ENCODE data around the gene CYCS.
A peak's percentile ranks its signal among the peaks of the same experiment; 100 is the strongest.
"Not testable (repeated sequence)": the region's sequence is repeated elsewhere in the genome, so short reads cannot be mapped to it uniquely, and the experiment has no call there.

CYCS gene

GRCh38 chr7:25117226-25118047 is 7.6 kb downstream of the CYCS start:
- ATAC-seq = peak; percentile 86 to 89

- no peak for ATAC-seq
These were observed 8.4 kb downstream of the CYCS start for GRCh38 chr7:25116621-25117020.

- ATAC-seq = not testable (repeated sequence)
These were observed 14.5 kb downstream of the CYCS start for GRCh38 chr7:25110514-25110913.

- ATAC-seq = no peak
These were observed 15.8 kb downstream of the CYCS start for GRCh38 chr7:25109276-25109675.

- ATAC-seq = no peak
These were observed 19.1 kb downstream of the CYCS start for GRCh38 chr7:25105911-25106310.

GRCh38 chr7:25103773-25104172 is 21.3 kb downstream of the CYCS start:
- no peak for ATAC-seq

GRCh38 chr7:25101817-25102216 is 23.2 kb downstream of the CYCS start:
- ATAC-seq = no peak

- peak; percentile 49 to 69 for ATAC-seq
These were observed 26.7 kb downstream of the CYCS start for GRCh38 chr7:25098096-25099046.

- no peak for ATAC-seq
These were observed 29.3 kb downstream of the CYCS start for GRCh38 chr7:25095516-25096345.

- ATAC-seq = peak; percentile 84
These were observed 31.7 kb downstream of the CYCS start for GRCh38 chr7:25093268-25093826.

GRCh38 chr7:25091779-25092178 is 33.3 kb downstream of the CYCS start:
- ATAC-seq = no peak

GRCh38 chr7:25091176-25091575 is 33.9 kb downstream of the CYCS start:
- no peak for ATAC-seq

GRCh38 chr7:25090374-25090773 is 34.7 kb downstream of the CYCS start:
- ATAC-seq = no peak

- no peak for ATAC-seq
These were observed 37.2 kb downstream of the CYCS start for GRCh38 chr7:25087855-25088254.

- no peak for ATAC-seq
These were observed 40.2 kb downstream of the CYCS start for GRCh38 chr7:25084821-25085220.

- ATAC-seq = no peak
These were observed 41.9 kb downstream of the CYCS start for GRCh38 chr7:25083201-25083600.

- ATAC-seq = not testable (repeated sequence)
These were observed 43.0 kb downstream of the CYCS start for GRCh38 chr7:25082041-25082440.

- no peak for ATAC-seq
These were observed 48.0 kb downstream of the CYCS start for GRCh38 chr7:25077096-25077495.

GRCh38 chr7:25075459-25075858 is 49.6 kb downstream of the CYCS start:
- ATAC-seq = peak; percentile 48 to 73

GRCh38 chr7:25073451-25073850 is 51.6 kb downstream of the CYCS start:
- ATAC-seq = no peak

All from activated CD4-positive, CD25-positive, alpha-beta regulatory T cell treated with anti-CD3 and anti-CD28 coated beads, Interleukin-2, amount 50 U/mL, for 24 hours (primary cell).